Muscle of leg (tissue), 11 donors: ENCODE data around the gene ANO2. TPM values are rescaled to one million over a fixed set of nuclear protein-coding genes. Genes with fewer than 3 reads are reported as not detected.

ENCODE experiments used
- DNase-seq: peaks from one replicate; pipeline ENCODE4 v3.0.0; 2013
- H3K27ac ChIP-seq: one replicate; pipeline ENCODE4 v1.5.1; 2013; ENCODE audit warnings: mild to moderate bottlenecking, low read length, control low read depth
- H3K27me3 ChIP-seq: one replicate; pipeline ENCODE4 v1.6.1; 2013; ENCODE audit warnings: low read length; ENCODE audit not compliant: control insufficient read depth, insufficient read depth
- H3K36me3 ChIP-seq: one replicate; pipeline ENCODE4 v1.6.1; 2013; ENCODE audit warnings: low read length; ENCODE audit not compliant: control insufficient read depth, insufficient read depth
- H3K4me1 ChIP-seq: one replicate; pipeline ENCODE4 v1.6.1; 2013; ENCODE audit warnings: low read length; ENCODE audit not compliant: control insufficient read depth, insufficient read depth
- H3K4me3 ChIP-seq: one replicate; pipeline ENCODE4 v1.5.1; 2013; ENCODE audit warnings: low read length, control low read depth
- H3K9me3 ChIP-seq: replicated peaks from 2 replicates; pipeline ENCODE4 v1.6.1; 2013; ENCODE audit warnings: low read depth, low read length; ENCODE audit not compliant: control insufficient read depth
- WGBS: methylation state at CpG from one replicate; pipeline ENCODE4 v1.1.5; 2013; ENCODE audit warnings: missing lambda C conversion rate; ENCODE audit not compliant: insufficient coverage; 5-methylcytosine and 5-hydroxymethylcytosine counted together
- polyA plus RNA-seq, 8 donors: library from polyadenylated mRNA; unstranded; fragments of 120-200 nt; gene quantifications; one replicate each; pipeline versions ENCODE4 v1.2.1 to v1.2.3, GENCODE V29; 2013; ENCODE audit warnings: inconsistent platforms in 1 of 8, low replicate concordance in 1 of 8; ENCODE audit not compliant: insufficient read length in 8 of 8, insufficient read depth in 1 of 8
- total RNA-seq: library from RNA; stranded (reverse); fragments of 120-200 nt; gene quantifications from one replicate; pipeline ENCODE4 v1.2.4, GENCODE V29; 2013

ANO2 gene
- total and polyA plus RNA-seq, 9 donors, result 2.5 to 5.9 (median 3.5) TPM

GRCh38 chr12:5785601-5786000 lies 159.5 kb downstream of the ANO2 start:
- Histone ChIP-seq H3K4me3 (no peak overlapping the region), H3K27ac (no peak overlapping the region), H3K36me3 (no peaks in the 10 kb centered on the region), H3K27me3 (peaks cover 2% of the 10 kb centered on the region), H3K4me1 (peaks cover 6% of the 10 kb centered on the region), H3K9me3 (no peaks in the 10 kb centered on the region)
- no peak for DNase-seq
- WGBS, result 94% methylated on average over 2 of the region's 5 CpGs

- DNase-seq, result no peak
- Histone ChIP-seq H3K27me3 (peaks cover 2% of the 10 kb centered on the region), H3K9me3 (no peaks in the 10 kb centered on the region), H3K4me3 (no peak overlapping the region), H3K27ac (no peak overlapping the region), H3K36me3 (no peaks in the 10 kb centered on the region), H3K4me1 (peaks cover 6% of the 10 kb centered on the region)
- WGBS, result 0% methylated on average over 1 of the region's 3 CpGs
These were observed 160.5 kb downstream of the ANO2 start for GRCh38 chr12:5784462-5785130.

- peaks cover 6% of the 10 kb centered on the region for H3K4me1 ChIP-seq
- WGBS, result 94% methylated on average over 2 of the region's 4 CpGs
These were observed 161.7 kb downstream of the ANO2 start for GRCh38 chr12:5783289-5783920.

GRCh38 chr12:5780536-5780935 lies 164.5 kb downstream of the ANO2 start:
- DNase-seq, result no peak
- H3K4me3 ChIP-seq, result no peak overlapping the region
- no peaks in the 10 kb centered on the region for H3K36me3 ChIP-seq
- no peaks in the 10 kb centered on the region for H3K27me3 ChIP-seq
- H3K9me3 ChIP-seq, result no peaks in the 10 kb centered on the region
- no peak overlapping the region for H3K27ac ChIP-seq
- WGBS, result 40% methylated on average over 3 of the region's 8 CpGs
- H3K4me1 ChIP-seq, result peaks cover 6% of the 10 kb centered on the region

More at GRCh38 chr12:5783289-5783920, 161.7 kb downstream of the ANO2 start:
- Histone ChIP-seq H3K27me3 (peaks cover 2% of the 10 kb centered on the region), H3K27ac (no peak overlapping the region), H3K36me3 (no peaks in the 10 kb centered on the region), H3K9me3 (no peaks in the 10 kb centered on the region), H3K4me3 (no peak overlapping the region)
- DNase-seq, result no peak

GRCh38 chr12:5779401-5779800 lies 165.7 kb downstream of the ANO2 start:
- no peak overlapping the region for H3K4me3 ChIP-seq
- WGBS, result no CpG with 5 or more reads among the region's 5 CpGs
- H3K27me3 ChIP-seq, result no peaks in the 10 kb centered on the region
- no peak overlapping the region for H3K27ac ChIP-seq
- no peaks in the 10 kb centered on the region for H3K36me3 ChIP-seq
- H3K4me1 ChIP-seq, result no peaks in the 10 kb centered on the region
- no peaks in the 10 kb centered on the region for H3K9me3 ChIP-seq
- DNase-seq, result no peak

- no peak overlapping the region for H3K27ac ChIP-seq
- no peaks in the 10 kb centered on the region for H3K4me1 ChIP-seq
- H3K4me3 ChIP-seq, result no peak overlapping the region
- no peaks in the 10 kb centered on the region for H3K9me3 ChIP-seq
- H3K36me3 ChIP-seq, result no peaks in the 10 kb centered on the region
- H3K27me3 ChIP-seq, result no peaks in the 10 kb centered on the region
- DNase-seq, result no peak
These were observed 166.2 kb downstream of the ANO2 start for GRCh38 chr12:5778821-5779220.

GRCh38 chr12:5777451-5777850 lies 167.6 kb downstream of the ANO2 start:
- H3K4me1 ChIP-seq, result peaks cover 4% of the 10 kb centered on the region
- 26% methylated on average over 3 of the region's 3 CpGs for WGBS
- peak; percentile 53 for DNase-seq

GRCh38 chr12:5776091-5776490 lies 169.0 kb downstream of the ANO2 start:
- Histone ChIP-seq H3K36me3 (no peaks in the 10 kb centered on the region), H3K27ac (no peak overlapping the region), H3K9me3 (no peaks in the 10 kb centered on the region), H3K27me3 (no peaks in the 10 kb centered on the region), H3K4me1 (peaks cover 4% of the 10 kb centered on the region), H3K4me3 (no peak overlapping the region)
- WGBS, result 93% methylated on average over 1 of the region's 4 CpGs
- DNase-seq, result no peak

More at GRCh38 chr12:5777451-5777850, 167.6 kb downstream of the ANO2 start:
- Histone ChIP-seq H3K27me3 (no peaks in the 10 kb centered on the region), H3K27ac (no peak overlapping the region), H3K9me3 (no peaks in the 10 kb centered on the region), H3K4me3 (no peak overlapping the region), H3K36me3 (no peaks in the 10 kb centered on the region)

GRCh38 chr12:5773550-5773949 lies 171.5 kb downstream of the ANO2 start:
- no peaks in the 10 kb centered on the region for H3K36me3 ChIP-seq
- no peak overlapping the region for H3K27ac ChIP-seq
- no CpG with 5 or more reads among the region's 3 CpGs for WGBS
- H3K4me3 ChIP-seq, result no peak overlapping the region
- DNase-seq, result no peak
- H3K4me1 ChIP-seq, result peaks cover 13% of the 10 kb centered on the region
- no peaks in the 10 kb centered on the region for H3K27me3 ChIP-seq
- H3K9me3 ChIP-seq, result no peaks in the 10 kb centered on the region

GRCh38 chr12:5771756-5772155 lies 173.3 kb downstream of the ANO2 start:
- Histone ChIP-seq H3K4me1 (peaks cover 24% of the 10 kb centered on the region), H3K9me3 (peaks cover under 1% of the 10 kb centered on the region), H3K27me3 (no peaks in the 10 kb centered on the region), H3K4me3 (no peak overlapping the region), H3K36me3 (no peaks in the 10 kb centered on the region), H3K27ac (no peak overlapping the region)
- DNase-seq, result no peak
- no CpG with 5 or more reads among the region's 1 CpG for WGBS
